RWPE1 (cell line): Measurements from ENCODE around the gene ADCY3.

ENCODE experiments used
- CTCF ChIA-PET: fragments of 350-600 bp; sonication (Branson Sonifier 250); formaldehyde crosslinking; extraction: SDS; loops from one replicate; lab custom pipeline; 2021; lab: Yijun Ruan, JAX
- POLR2A ChIA-PET: fragments of 400-600 bp; formaldehyde crosslinking; extraction: SDS; loops from one replicate; lab custom pipeline; 2020; ENCODE audit warnings: antibody characterized with exemption; ENCODE audit not compliant: low non-redundant PET; lab: Yijun Ruan, JAX
- DNase-seq: peaks from one replicate; pipeline ENCODE4 v3.0.0; 2012; ENCODE audit warnings: low spot score
- H3K27ac ChIP-seq: fragments of 450-650 bp; 2 replicates; pipeline ENCODE4 v1.5.1; 2017
- CTCF ChIP-seq: fragments of 450-650 bp; conservative IDR thresholded peaks from 2 replicates; pipeline ENCODE4 v1.5.1; 2017; ENCODE audit warnings: low read depth, mild to moderate bottlenecking

Gene ADCY3

GRCh38 chr2:24792542-24792873 is 127.5 kb downstream of the ADCY3 start:
- ChIA-PET POLR2A (no interaction called here), CTCF (interaction anchor here (0.6 to 1.6 kb wide), 7 partner anchors 14 to 434 kb away, joined by 3 to 13 read pairs (median 4); no protein-coding TSS in a partner anchor)
- no peak for TF ChIP-seq CTCF
- DNase-seq, result no peak
- peak overlapping the region; percentile 94 for H3K27ac ChIP-seq

GRCh38 chr2:24791452-24791851 is 128.6 kb downstream of the ADCY3 start:
- CTCF ChIA-PET, result interaction anchor here (0.6 to 0.7 kb wide), 3 partner anchors 10 to 146 kb away, joined by 3 to 4 read pairs (median 3); no protein-coding TSS in a partner anchor
- no peak; the same call in 1 of the 2 replicates for TF ChIP-seq CTCF
- no peak overlapping the region for H3K27ac ChIP-seq
- no peak for DNase-seq
- POLR2A ChIA-PET, result no interaction called here

- CTCF ChIA-PET, result interaction anchor here (0.9 kb wide), 1 partner anchor 367 kb away, joined by 3 read pairs; no protein-coding TSS in a partner anchor
- POLR2A ChIA-PET, result no interaction called here
- no peak overlapping the region for H3K27ac ChIP-seq
- no peak for DNase-seq
- no peak for TF ChIP-seq CTCF
These were observed 131.2 kb downstream of the ADCY3 start for GRCh38 chr2:24788816-24789215.

GRCh38 chr2:24787532-24787931 is 132.5 kb downstream of the ADCY3 start:
- CTCF ChIA-PET, result no interaction called here
- TF ChIP-seq CTCF, result no peak
- no peak overlapping the region for H3K27ac ChIP-seq
- DNase-seq, result no peak
- POLR2A ChIA-PET, result no interaction called here

GRCh38 chr2:24785671-24786321 is 134.2 kb downstream of the ADCY3 start:
- DNase-seq, result no peak
- TF ChIP-seq CTCF, result no peak
- H3K27ac ChIP-seq, result no peak overlapping the region
- CTCF ChIA-PET, result interaction anchor here (0.7 kb wide), 1 partner anchor 89 kb away, joined by 4 read pairs; no protein-coding TSS in a partner anchor
- POLR2A ChIA-PET, result no interaction called here

GRCh38 chr2:24783641-24784040 is 136.4 kb downstream of the ADCY3 start:
- DNase-seq, result no peak
- CTCF ChIA-PET, result no interaction called here
- no peak for TF ChIP-seq CTCF
- H3K27ac ChIP-seq, result no peak overlapping the region
- POLR2A ChIA-PET, result no interaction called here
